ENCODE measurements around the gene SIGLECL1. TPM values are rescaled to one million over a fixed set of nuclear protein-coding genes. Genes with fewer than 3 reads are reported as not detected.

Gene SIGLECL1
- total and polyA plus RNA-seq, 9 of the 15 experiments (the other 6 are each of a cell fraction or from before 2014, with no cell fraction given) = not detected

DNA sequence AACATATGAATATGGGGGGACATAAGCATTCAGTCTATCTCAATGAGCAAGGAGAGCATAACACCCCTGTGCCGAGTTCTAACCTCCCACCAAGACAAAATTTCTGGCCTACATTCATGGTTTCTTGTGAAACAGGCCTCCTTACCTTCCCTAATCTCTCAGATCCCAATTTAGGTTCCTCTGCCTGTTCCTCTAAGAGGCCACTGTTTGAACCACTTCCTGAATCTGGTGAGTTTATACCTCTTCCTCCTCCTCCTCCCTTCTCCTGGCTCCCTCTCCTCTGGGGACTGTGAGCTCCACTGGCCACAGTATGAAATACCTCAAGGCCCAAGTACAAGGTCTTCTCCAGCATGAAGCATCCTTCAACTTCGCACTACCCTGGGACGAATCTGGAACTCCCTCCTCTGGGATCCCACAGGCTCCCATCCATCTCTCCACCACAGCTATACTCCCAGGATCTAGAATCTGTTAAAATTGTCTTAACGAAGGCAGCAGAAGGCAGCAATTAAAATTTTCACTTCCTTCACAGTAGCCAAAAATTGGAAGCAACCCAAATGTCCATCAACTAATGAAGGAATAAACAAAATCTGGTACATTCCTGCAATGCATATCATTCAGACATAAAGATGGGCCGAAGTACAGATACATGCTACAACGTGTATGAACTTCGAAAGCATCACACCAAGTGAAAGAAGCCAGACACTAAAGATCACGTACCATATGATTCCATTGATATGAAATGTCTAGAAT is 7.8 kb upstream of the SIGLECL1 start:
- Histone ChIP-seq H3K9me3 (replicated peaks; ENCODE audit: control insufficient read depth, insufficient read depth, low read depth, low read length) (no peaks in the 10 kb centered on the region), H3K27me3 (ENCODE audit: control insufficient read depth in 2 of 2, insufficient read depth in 2 of 2, low read length in 2 of 2) (no peaks in the 10 kb centered on the region), H3K9me1 (ENCODE audit: control insufficient read depth, insufficient read depth, low read length) (no peaks in the 10 kb centered on the region), H3K4me1 (replicated peaks in 1 of 2; ENCODE audit: control insufficient read depth in 2 of 2, insufficient read depth in 2 of 2, low read length in 2 of 2) (peaks cover 2 to 12% of the 10 kb centered on the region in 2 experiments; a peak in 3 of 5 replicates), H3K36me3 (ENCODE audit: control insufficient read depth, insufficient read depth, low read length) (peaks cover 11% of the 10 kb centered on the region; the same call in 1 of the 3 replicates), H3K9ac (ENCODE audit: insufficient read depth in 1 of 2, low read depth in 2 of 2, low read length in 2 of 2) (no peak overlapping the region), H3K27ac (ENCODE audit: extremely low read depth, low read depth, low read length) (no peak overlapping the region), H3K79me2 (ENCODE audit: control insufficient read depth, insufficient read depth, low read length) (no peaks in the 10 kb centered on the region), H3K4me3 (no peak overlapping the region), H2AFZ (ENCODE audit: low read depth, low read length) (no peak overlapping the region), H3K4me2 (ENCODE audit: insufficient read depth, low read length) (no peak overlapping the region), H4K20me1 (replicated peaks; ENCODE audit: control insufficient read depth, insufficient read depth, low read length) (no peaks in the 10 kb centered on the region)
- intact Hi-C loops (cut with micrococcal nuclease) (no loop called here), in situ Hi-C loops (cut with MboI) (no loop called here)
- 46% methylated on average over 8 of the region's 8 CpGs for WGBS (ENCODE audit: insufficient coverage, low coverage, missing lambda C conversion rate)
- FAIRE-seq (no peak), DNase-seq (ENCODE audit: extremely low read depth in 1 of 4, low spot score in 3 of 4) (no peak), ATAC-seq (no peak)
- TF ChIP-seq FUS (optimal IDR thresholded peaks at IDR 0.05; ENCODE audit: low read depth, low read length) (no peak), MNT (conservative IDR thresholded peaks at IDR 0.05) (no peak), SOX6 (IDR thresholded peaks at IDR 0.05) (no peak), ZNF41 (CRISPR knock-in tag; conservative IDR thresholded peaks at IDR 0.05) (no peak), TOE1 (IDR thresholded peaks at IDR 0.05; ENCODE audit: borderline replicate concordance) (no peak), TOE1 (CRISPR knock-in tag; IDR thresholded peaks at IDR 0.05; ENCODE audit: borderline replicate concordance, low read depth) (no peak), SP1 (CRISPR knock-in tag; IDR thresholded peaks at IDR 0.05) (no peak), FOXJ2 (tag; IDR thresholded peaks at IDR 0.05) (no peak), CCNT2 (IDR thresholded peaks at IDR 0.05; ENCODE audit: borderline replicate concordance, extremely low read depth, insufficient read length, low read depth, low read length) (no peak), TFAM (CRISPR knock-in tag; conservative IDR thresholded peaks at IDR 0.05) (no peak)
- TF ChIP-seq, protein P1, sequence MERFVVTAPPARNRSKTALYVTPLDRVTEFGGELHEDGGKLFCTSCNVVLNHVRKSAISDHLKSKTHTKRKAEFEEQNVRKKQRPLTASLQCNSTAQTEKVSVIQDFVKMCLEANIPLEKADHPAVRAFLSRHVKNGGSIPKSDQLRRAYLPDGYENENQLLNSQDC (CRISPR knock-in tag; IDR thresholded peaks at IDR 0.05) = no peak
- CTCF ChIA-PET (ENCODE audit: low intra/inter-chr PET ratio) = no interaction called here
- POLR2A ChIA-PET = no interaction called here
- BruUV-seq (replicated peaks) = no TSS peak
